ENCODE results near the gene UIMC1. TPM values are rescaled to one million over a fixed set of nuclear protein-coding genes. Genes with fewer than 3 reads are reported as not detected.

Gene UIMC1
- total RNA-seq, 1 experiment from 2014 or later, result 38.4 TPM

DNA sequence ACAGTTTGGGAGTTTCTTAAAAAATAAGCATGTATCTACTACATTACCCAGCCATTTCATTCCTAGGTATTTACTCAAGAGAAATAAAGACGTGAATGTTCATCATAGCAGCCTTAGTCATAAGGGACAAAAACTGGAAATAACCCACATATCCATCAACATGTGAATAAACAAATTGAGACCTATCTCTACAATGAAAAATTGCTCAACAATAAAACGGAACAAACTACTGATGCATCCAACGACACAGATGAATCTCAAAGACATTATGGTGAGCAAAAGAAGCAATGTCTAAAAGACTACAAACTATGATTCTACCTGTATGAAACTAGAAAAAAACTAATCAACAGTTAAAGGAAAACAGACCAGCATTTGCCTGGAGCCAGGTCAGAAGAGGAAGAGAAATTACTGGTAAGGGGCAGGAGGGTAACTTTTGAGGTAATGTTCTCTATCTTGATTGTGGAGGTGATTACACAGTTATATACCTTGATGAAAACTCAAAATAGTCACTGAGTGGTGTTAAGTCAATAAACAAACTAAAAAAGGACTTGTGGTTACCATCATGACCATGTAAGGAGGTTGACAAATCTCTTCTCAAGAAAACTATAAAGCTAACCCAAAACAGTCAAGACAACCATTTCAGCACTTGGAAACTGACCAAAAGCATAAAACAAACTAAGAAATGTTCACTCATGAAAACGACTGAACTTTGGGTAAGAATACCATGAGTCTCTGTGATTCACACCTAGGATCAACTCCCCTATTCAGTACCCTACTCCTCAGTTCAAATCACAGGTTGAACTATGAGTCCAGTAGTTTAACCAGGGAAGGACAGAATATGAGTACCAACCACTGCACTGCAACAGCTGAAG, 10.4 kb downstream of the UIMC1 start:
- no peak for ATAC-seq
- peaks cover 0 to 8% of the 10 kb centered on the region in 2 experiments; a peak in 2 of 4 replicates for H3K4me1 ChIP-seq (ENCODE audit: control insufficient read depth in 1 of 2, insufficient read depth in 2 of 2, low read length in 2 of 2)
- H4K20me1 ChIP-seq (ENCODE audit: insufficient read depth), result no peaks in the 10 kb centered on the region
- H3K4me2 ChIP-seq (ENCODE audit: low read length), result no peak overlapping the region
- H3K9ac ChIP-seq (ENCODE audit: low read length), result no peak overlapping the region
- ChIA-PET RAD21 (ENCODE audit: low non-redundant PET in 1 of 2, low total read pairs in 2 of 2, uncharacterized antibody in 2 of 2, unreplicated experiment in 2 of 2) (interaction anchor here in 1 of 2 experiments (0.9 kb wide), 1 partner anchor 336 kb away, joined by 3 read pairs; no protein-coding TSS in a partner anchor), POLR2A (interaction anchor here (1.3 kb wide), 1 partner anchor 10 kb away, joined by 5 read pairs; the partner anchor contains the start of gene UIMC1), CTCF (interaction anchor here (0.9 kb wide), 1 partner anchor 9 kb away, joined by 3 read pairs; no protein-coding TSS in a partner anchor)
- no peak overlapping the region for H3K27ac ChIP-seq (ENCODE audit: low read depth, low read length)
- TF ChIP-seq POLR2AphosphoS5 (IDR thresholded peaks at IDR 0.05; ENCODE audit: low read depth, low read length), result no peak
- no peak for TF ChIP-seq EZH2phosphoT487 (IDR thresholded peaks at IDR 0.05; ENCODE audit: borderline replicate concordance)
- no peak for TF ChIP-seq ZFX (IDR thresholded peaks at IDR 0.05)
- no peak for TF ChIP-seq SP1 (IDR thresholded peaks at IDR 0.05; ENCODE audit: low read depth)
- no peak for TF ChIP-seq ELF1 (IDR thresholded peaks at IDR 0.05; ENCODE audit: borderline replicate concordance, low read depth)
- TF ChIP-seq CEBPB (IDR thresholded peaks at IDR 0.05; ENCODE audit: low read depth), result no peak
- TF ChIP-seq TCF7L2 (IDR thresholded peaks at IDR 0.05; ENCODE audit: borderline replicate concordance, extremely low read depth, insufficient read depth, insufficient read length), result no peak
- TF ChIP-seq, protein P1, sequence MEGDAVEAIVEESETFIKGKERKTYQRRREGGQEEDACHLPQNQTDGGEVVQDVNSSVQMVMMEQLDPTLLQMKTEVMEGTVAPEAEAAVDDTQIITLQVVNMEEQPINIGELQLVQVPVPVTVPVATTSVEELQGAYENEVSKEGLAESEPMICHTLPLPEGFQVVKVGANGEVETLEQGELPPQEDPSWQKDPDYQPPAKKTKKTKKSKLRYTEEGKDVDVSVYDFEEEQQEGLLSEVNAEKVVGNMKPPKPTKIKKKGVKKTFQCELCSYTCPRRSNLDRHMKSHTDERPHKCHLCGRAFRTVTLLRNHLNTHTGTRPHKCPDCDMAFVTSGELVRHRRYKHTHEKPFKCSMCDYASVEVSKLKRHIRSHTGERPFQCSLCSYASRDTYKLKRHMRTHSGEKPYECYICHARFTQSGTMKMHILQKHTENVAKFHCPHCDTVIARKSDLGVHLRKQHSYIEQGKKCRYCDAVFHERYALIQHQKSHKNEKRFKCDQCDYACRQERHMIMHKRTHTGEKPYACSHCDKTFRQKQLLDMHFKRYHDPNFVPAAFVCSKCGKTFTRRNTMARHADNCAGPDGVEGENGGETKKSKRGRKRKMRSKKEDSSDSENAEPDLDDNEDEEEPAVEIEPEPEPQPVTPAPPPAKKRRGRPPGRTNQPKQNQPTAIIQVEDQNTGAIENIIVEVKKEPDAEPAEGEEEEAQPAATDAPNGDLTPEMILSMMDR (IDR thresholded peaks at IDR 0.05 in 2 of 3, conservative IDR thresholded peaks at IDR 0.05 in 1 of 3; ENCODE audit: borderline replicate concordance in 1 of 3, insufficient read depth in 1 of 3, low read depth in 2 of 3, low read length in 2 of 3), result no peak
- TF ChIP-seq, protein P2, sequence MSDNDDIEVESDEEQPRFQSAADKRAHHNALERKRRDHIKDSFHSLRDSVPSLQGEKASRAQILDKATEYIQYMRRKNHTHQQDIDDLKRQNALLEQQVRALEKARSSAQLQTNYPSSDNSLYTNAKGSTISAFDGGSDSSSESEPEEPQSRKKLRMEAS (IDR thresholded peaks at IDR 0.05), result no peak
- no peak for TF ChIP-seq CBX3 (IDR thresholded peaks at IDR 0.05; ENCODE audit: low read depth)
- TF ChIP-seq POLR2A (IDR thresholded peaks at IDR 0.05; ENCODE audit: borderline replicate concordance, extremely low read depth, insufficient read depth, insufficient read length), result no peak
- TF ChIP-seq SIN3A (IDR thresholded peaks at IDR 0.05; ENCODE audit: low read depth), result no peak
- TF ChIP-seq, protein P3, sequence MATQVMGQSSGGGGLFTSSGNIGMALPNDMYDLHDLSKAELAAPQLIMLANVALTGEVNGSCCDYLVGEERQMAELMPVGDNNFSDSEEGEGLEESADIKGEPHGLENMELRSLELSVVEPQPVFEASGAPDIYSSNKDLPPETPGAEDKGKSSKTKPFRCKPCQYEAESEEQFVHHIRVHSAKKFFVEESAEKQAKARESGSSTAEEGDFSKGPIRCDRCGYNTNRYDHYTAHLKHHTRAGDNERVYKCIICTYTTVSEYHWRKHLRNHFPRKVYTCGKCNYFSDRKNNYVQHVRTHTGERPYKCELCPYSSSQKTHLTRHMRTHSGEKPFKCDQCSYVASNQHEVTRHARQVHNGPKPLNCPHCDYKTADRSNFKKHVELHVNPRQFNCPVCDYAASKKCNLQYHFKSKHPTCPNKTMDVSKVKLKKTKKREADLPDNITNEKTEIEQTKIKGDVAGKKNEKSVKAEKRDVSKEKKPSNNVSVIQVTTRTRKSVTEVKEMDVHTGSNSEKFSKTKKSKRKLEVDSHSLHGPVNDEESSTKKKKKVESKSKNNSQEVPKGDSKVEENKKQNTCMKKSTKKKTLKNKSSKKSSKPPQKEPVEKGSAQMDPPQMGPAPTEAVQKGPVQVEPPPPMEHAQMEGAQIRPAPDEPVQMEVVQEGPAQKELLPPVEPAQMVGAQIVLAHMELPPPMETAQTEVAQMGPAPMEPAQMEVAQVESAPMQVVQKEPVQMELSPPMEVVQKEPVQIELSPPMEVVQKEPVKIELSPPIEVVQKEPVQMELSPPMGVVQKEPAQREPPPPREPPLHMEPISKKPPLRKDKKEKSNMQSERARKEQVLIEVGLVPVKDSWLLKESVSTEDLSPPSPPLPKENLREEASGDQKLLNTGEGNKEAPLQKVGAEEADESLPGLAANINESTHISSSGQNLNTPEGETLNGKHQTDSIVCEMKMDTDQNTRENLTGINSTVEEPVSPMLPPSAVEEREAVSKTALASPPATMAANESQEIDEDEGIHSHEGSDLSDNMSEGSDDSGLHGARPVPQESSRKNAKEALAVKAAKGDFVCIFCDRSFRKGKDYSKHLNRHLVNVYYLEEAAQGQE (IDR thresholded peaks at IDR 0.05; ENCODE audit: low read depth), result no peak
- no peak for TF ChIP-seq RAD21 (IDR thresholded peaks at IDR 0.05; ENCODE audit: low read depth)
- TF ChIP-seq, protein P4, sequence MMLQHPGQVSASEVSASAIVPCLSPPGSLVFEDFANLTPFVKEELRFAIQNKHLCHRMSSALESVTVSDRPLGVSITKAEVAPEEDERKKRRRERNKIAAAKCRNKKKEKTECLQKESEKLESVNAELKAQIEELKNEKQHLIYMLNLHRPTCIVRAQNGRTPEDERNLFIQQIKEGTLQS (IDR thresholded peaks at IDR 0.05), result no peak
- no peak for TF ChIP-seq FOSL1 (IDR thresholded peaks at IDR 0.05; ENCODE audit: low read depth)
- TF ChIP-seq EZH2 (IDR thresholded peaks at IDR 0.05), result no peak
- no peak for TF ChIP-seq JUND (IDR thresholded peaks at IDR 0.05)
- TF ChIP-seq SRF (IDR thresholded peaks at IDR 0.05; ENCODE audit: low read depth), result no peak
- TF ChIP-seq EGR1 (IDR thresholded peaks at IDR 0.05; ENCODE audit: low read depth), result no peak
- H3K9me2 ChIP-seq (ENCODE audit: insufficient read depth), result no peaks in the 10 kb centered on the region
- H3K36me3 ChIP-seq (ENCODE audit: control insufficient read depth in 1 of 2, insufficient read depth in 2 of 2, low read length in 2 of 2), result 0 out of 4 replicates have a peak, but pooled peaks cover 0 to 8% of the 10 kb centered on the region in 2 experiments
- H2AFZ ChIP-seq (ENCODE audit: low read depth, low read length, poor library complexity, severe bottlenecking), result no peak overlapping the region
- peaks cover 100% of the 10 kb centered on the region for H3K79me2 ChIP-seq (ENCODE audit: insufficient read depth, low read length)
- H3K4me3 ChIP-seq (replicated peaks in 1 of 2; ENCODE audit: low read depth in 1 of 2, low read length in 2 of 2), result no peak overlapping the region
- intact Hi-C loops (cut with micrococcal nuclease), result no loop called here
- no TSS peak for BruUV-seq (replicated peaks)
- H3K27me3 ChIP-seq (ENCODE audit: insufficient read depth, low read length), result no peaks in the 10 kb centered on the region
- DNase-seq (ENCODE audit: low read depth, low spot score), result no peak
- no peaks in the 10 kb centered on the region; a peak in 1 of 4 replicates for H3K9me3 ChIP-seq (ENCODE audit: control insufficient read depth in 1 of 2, insufficient read depth in 1 of 2, low read depth in 1 of 2, low read length in 2 of 2)

Data from HCT116 (cell line).